Naive thymus-derived CD4-positive, alpha-beta T cell (primary cell): ENCODE results near the gene MAN1C1. TPM values are rescaled to one million over a fixed set of nuclear protein-coding genes. Genes with fewer than 3 reads are reported as not detected.
A peak's percentile ranks its signal among the peaks of the same experiment; 100 is the strongest.
"Not testable (repeated sequence)": the region's sequence is repeated elsewhere in the genome, so short reads cannot be mapped to it uniquely, and the experiment has no call there.

ENCODE experiments used
- ATAC-seq: fragments of 150-1000 bp; cut with Tn5 transposase; 2 replicates; pipeline ENCODE4 v1.10.0; 2021; ENCODE audit warnings: mild to moderate bottlenecking, moderate library complexity
- CTCF ChIA-PET: fragments of 350-600 bp; sonication (Branson Sonifier 250); formaldehyde crosslinking; loops from one replicate; lab custom pipeline; 2021; ENCODE audit warnings: antibody characterized with exemption; lab: Charles Lee
- POLR2A ChIA-PET: fragments of 350-600 bp; sonication (Branson Sonifier 250); formaldehyde crosslinking; loops from one replicate; lab custom pipeline; 2021; ENCODE audit warnings: antibody characterized with exemption, inconsistent platforms; lab: Charles Lee
- DNase-seq, 9 donors: peaks; one replicate each; pipeline versions ENCODE4 v3.0.0 to v3.0.0-alpha.2; 2020 to 2022; ENCODE audit warnings: mixed read lengths in 1 of 9
- H3K27ac ChIP-seq: one replicate; pipeline ENCODE4 v1.7.0; 2013; ENCODE audit warnings: mild to moderate bottlenecking, low read depth, low read length, moderate library complexity
- H3K27me3 ChIP-seq, 2 donors: one replicate each; pipeline ENCODE4 v1.7.0; 2013; ENCODE audit warnings: low read length in 2 of 2, mild to moderate bottlenecking in 2 of 2, moderate library complexity in 2 of 2; ENCODE audit not compliant: control insufficient read depth in 2 of 2, insufficient read depth in 2 of 2
- H3K36me3 ChIP-seq, 3 experiments: 1 replicate in 2 of 3; 2 replicates in 1 of 3; pipeline ENCODE4 v1.7.0; 2013; ENCODE audit warnings: low read length in 3 of 3, mild to moderate bottlenecking in 3 of 3, moderate library complexity in 1 of 3; ENCODE audit not compliant: insufficient read depth in 3 of 3, control insufficient read depth in 2 of 3
- H3K4me1 ChIP-seq, 2 donors: one replicate each; pipeline ENCODE4 v1.7.0; 2013; ENCODE audit warnings: low read length in 2 of 2, mild to moderate bottlenecking in 2 of 2, moderate library complexity in 1 of 2; ENCODE audit not compliant: control insufficient read depth in 2 of 2, insufficient read depth in 2 of 2
- H3K4me3 ChIP-seq: 2 replicates; pipeline ENCODE4 v1.7.0; 2013; ENCODE audit warnings: mild to moderate bottlenecking, low read length
- H3K9me3 ChIP-seq, 3 experiments: 1 replicate in 2 of 3; 2 replicates in 1 of 3; pipeline ENCODE4 v1.7.0; 2013; ENCODE audit warnings: low read length in 3 of 3; ENCODE audit not compliant: control insufficient read depth in 2 of 3
- H3K27ac Mint-ChIP-seq, 9 donors: one replicate each; pipeline ENCODE4 v1.8.0; 2020 to 2022; ENCODE audit warnings: mixed read lengths in 9 of 9, mild to moderate bottlenecking in 8 of 9, moderate library complexity in 5 of 9, inconsistent platforms in 2 of 9
- H3K27me3 Mint-ChIP-seq, 5 donors: one replicate each; pipeline ENCODE4 v1.8.0; 2021 to 2022; ENCODE audit warnings: mixed read lengths in 5 of 5, mild to moderate bottlenecking in 1 of 5
- H3K36me3 Mint-ChIP-seq, 5 donors: one replicate each; pipeline ENCODE4 v1.8.0; 2020 to 2022; ENCODE audit warnings: mixed read lengths in 5 of 5, mild to moderate bottlenecking in 3 of 5, inconsistent platforms in 1 of 5
- H3K4me1 Mint-ChIP-seq, 7 donors: one replicate each; pipeline ENCODE4 v1.8.0; 2020 to 2022; ENCODE audit warnings: mixed read lengths in 7 of 7, mild to moderate bottlenecking in 3 of 7, inconsistent platforms in 1 of 7
- H3K4me3 Mint-ChIP-seq, 10 donors: one replicate each; pipeline ENCODE4 v1.8.0; 2020 to 2022; ENCODE audit warnings: mild to moderate bottlenecking in 10 of 10, mixed read lengths in 10 of 10, moderate library complexity in 6 of 10, inconsistent platforms in 2 of 10
- H3K9me3 Mint-ChIP-seq, 11 donors: one replicate each; pipeline ENCODE4 v1.8.0; 2020 to 2022; ENCODE audit warnings: mixed read lengths in 11 of 11, mild to moderate bottlenecking in 4 of 11, inconsistent platforms in 1 of 11, moderate library complexity in 1 of 11
- intact Hi-C, 2 donors: fragments of 100-400 bp; cut with micrococcal nuclease; formaldehyde crosslinking; loops; one replicate each; pipeline ENCODE4 v1.15.1; 2023
- polyA plus RNA-seq, 2 donors: library from polyadenylated mRNA; unstranded; fragments of 300-500 nt; fragmentation: Illumina TruSeq; gene quantifications; one replicate each; pipeline ENCODE4 v1.2.3, GENCODE V29; 2021
- total RNA-seq, 6 experiments: library from RNA in 5 of 6; stranded (reverse) in 5 of 6; gene quantifications; 1 replicate in 5 of 6; 2 replicates in 1 of 6; pipeline ENCODE4 v1.2.3 and lab custom pipeline; 2021 to 2026

Gene MAN1C1
- total and polyA plus RNA-seq, 7 experiments from 2014 or later, result 16.0 to 85.5 (median 61.0) TPM

DNA sequence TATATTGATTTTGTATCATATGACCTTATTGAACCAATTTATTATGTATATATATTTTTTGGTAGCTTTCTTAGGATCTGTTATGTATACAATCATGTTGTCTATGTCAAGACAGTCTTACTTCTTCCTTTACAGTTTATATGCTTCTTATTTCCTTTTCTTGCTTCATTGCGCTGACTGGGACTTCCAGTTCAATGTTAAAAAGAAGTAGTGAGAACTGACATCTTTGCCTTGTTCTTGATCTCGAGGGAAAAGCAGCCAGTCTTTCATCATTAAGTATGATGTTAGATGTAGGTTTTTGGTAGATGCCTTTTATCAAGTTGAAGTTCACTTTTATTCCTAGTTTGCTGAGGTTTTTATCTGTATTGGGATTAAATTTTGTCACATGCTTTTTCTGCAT, 17.5 kb downstream of the MAN1C1 start:
- Histone ChIP-seq H3K36me3 (no peaks in the 10 kb centered on the region), H3K9me3 (no peaks in the 10 kb centered on the region), H3K4me3 (no peak overlapping the region), H3K27me3 (no peaks in the 10 kb centered on the region), H3K4me1 (peaks cover 6 to 33% of the 10 kb centered on the region in 2 donors), H3K27ac (peak overlapping the region; percentile 86)
- Mint-ChIP-seq H3K4me3 (peak overlapping the region; percentile 39 to 96 (median 81)), H3K27ac (peak overlapping the region in 8 of 9 donors; percentile 82 to 100 (median 94)), H3K36me3 (peaks cover 16 to 69% (median 31%) of the 10 kb centered on the region in 5 donors), H3K27me3 (peaks cover 0 to 48% (median 0%) of the 10 kb centered on the region in 5 donors), H3K4me1 (peaks cover 56 to 93% (median 85%) of the 10 kb centered on the region in 7 donors), H3K9me3 (peaks cover 0 to 27% (median 9%) of the 10 kb centered on the region in 11 donors)
- DNase-seq (no peak), ATAC-seq (no peak)
- ChIA-PET POLR2A (interaction anchor here (0.6 to 1.7 kb wide), 7 partner anchors 9 to 18 kb away, joined by 3 to 9 read pairs (median 3); partner anchors contain the start of gene MAN1C1), CTCF (interaction anchor here (0.6 kb wide), 1 partner anchor 10 kb away, joined by 3 read pairs; no protein-coding TSS in a partner anchor)
- intact Hi-C loops, result no loop called here

DNA sequence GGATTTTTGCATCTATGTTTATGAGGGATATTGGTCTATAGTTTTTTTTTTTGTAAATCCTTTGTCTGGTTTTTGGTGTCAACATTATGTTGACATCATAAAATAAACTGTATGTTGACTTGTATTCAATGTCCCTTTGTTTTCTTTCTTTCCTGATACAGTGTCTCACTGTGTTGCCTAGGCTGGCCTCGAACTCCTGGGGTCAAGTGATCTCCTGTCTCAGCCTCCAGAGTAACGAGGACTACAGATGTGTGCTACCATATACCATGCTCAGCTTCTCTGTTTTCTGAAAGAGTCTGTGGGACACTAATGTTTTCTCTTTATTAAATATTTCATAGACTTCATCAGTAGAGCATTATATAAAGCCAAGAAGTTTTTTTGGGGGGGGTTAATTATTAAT, 18.3 kb downstream of the MAN1C1 start:
- Mint-ChIP-seq H3K4me1 (peaks cover 49 to 93% (median 86%) of the 10 kb centered on the region in 7 donors), H3K36me3 (peaks cover 16 to 66% (median 39%) of the 10 kb centered on the region in 5 donors), H3K27ac (peak overlapping the region in 7 of 9 donors; percentile 39 to 97 (median 75)), H3K4me3 (peak overlapping the region in 7 of 10 donors; percentile 23 to 83 (median 43)), H3K27me3 (peaks cover 0 to 48% (median 0%) of the 10 kb centered on the region in 5 donors), H3K9me3 (peaks cover 0 to 28% (median 11%) of the 10 kb centered on the region in 11 donors)
- H3K27me3 ChIP-seq, result no peaks in the 10 kb centered on the region
- DNase-seq (no peak), ATAC-seq (no peak)
- no peak overlapping the region for H3K27ac ChIP-seq
- CTCF ChIA-PET, result no interaction called here
- no peak overlapping the region for H3K4me3 ChIP-seq
- intact Hi-C loops, result no loop called here
- POLR2A ChIA-PET, result interaction anchor here (1.7 kb wide), 1 partner anchor 13 kb away, joined by 9 read pairs; no protein-coding TSS in a partner anchor
- peaks cover 6 to 33% of the 10 kb centered on the region in 2 donors for H3K4me1 ChIP-seq
- H3K9me3 ChIP-seq, result no peaks in the 10 kb centered on the region
- no peaks in the 10 kb centered on the region for H3K36me3 ChIP-seq

DNA sequence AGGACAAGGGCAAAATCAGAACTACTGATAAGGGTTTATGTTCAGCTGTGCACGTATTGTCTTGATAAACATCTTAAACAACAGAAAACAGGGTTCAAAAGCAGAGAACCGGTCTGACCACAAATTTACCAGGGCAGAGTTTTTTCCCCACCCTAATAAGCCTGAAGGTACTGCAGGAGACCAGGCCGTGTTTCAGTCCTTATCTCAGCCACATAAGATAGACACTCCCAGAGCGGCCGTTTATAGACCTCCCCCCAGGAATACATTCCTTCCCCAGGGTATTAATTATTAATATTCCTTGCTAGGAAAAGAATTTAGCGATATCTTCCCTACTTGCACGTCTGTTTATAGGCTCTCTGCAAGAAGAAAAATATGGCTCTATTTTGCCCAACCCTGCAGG, 19.6 kb downstream of the MAN1C1 start:
- H3K36me3 ChIP-seq, H3K27ac ChIP-seq, DNase-seq, H3K27me3 ChIP-seq, CTCF ChIA-PET, H3K9me3 ChIP-seq, H3K4me3 ChIP-seq, intact Hi-C loops, ATAC-seq: not testable (repeated sequence)
- Mint-ChIP-seq H3K36me3 (peaks cover 16 to 69% (median 39%) of the 10 kb centered on the region in 5 donors), H3K9me3 (peaks cover 0 to 28% (median 11%) of the 10 kb centered on the region in 11 donors), H3K4me1 (peaks cover 50 to 93% (median 86%) of the 10 kb centered on the region in 7 donors), H3K27ac (peak overlapping the region in 7 of 9 donors; percentile 28 to 86 (median 69)), H3K27me3 (peaks cover 0 to 56% (median 0%) of the 10 kb centered on the region in 5 donors), H3K4me3 (peak overlapping the region in 5 of 10 donors; percentile 29 to 59 (median 35))
- H3K4me1 ChIP-seq, result peaks cover 6 to 38% of the 10 kb centered on the region in 2 donors
- POLR2A ChIA-PET, result interaction anchor here (0.7 to 1.7 kb wide), 2 partner anchors 13 to 153 kb away, joined by 3 to 16 read pairs; no protein-coding TSS in a partner anchor

DNA sequence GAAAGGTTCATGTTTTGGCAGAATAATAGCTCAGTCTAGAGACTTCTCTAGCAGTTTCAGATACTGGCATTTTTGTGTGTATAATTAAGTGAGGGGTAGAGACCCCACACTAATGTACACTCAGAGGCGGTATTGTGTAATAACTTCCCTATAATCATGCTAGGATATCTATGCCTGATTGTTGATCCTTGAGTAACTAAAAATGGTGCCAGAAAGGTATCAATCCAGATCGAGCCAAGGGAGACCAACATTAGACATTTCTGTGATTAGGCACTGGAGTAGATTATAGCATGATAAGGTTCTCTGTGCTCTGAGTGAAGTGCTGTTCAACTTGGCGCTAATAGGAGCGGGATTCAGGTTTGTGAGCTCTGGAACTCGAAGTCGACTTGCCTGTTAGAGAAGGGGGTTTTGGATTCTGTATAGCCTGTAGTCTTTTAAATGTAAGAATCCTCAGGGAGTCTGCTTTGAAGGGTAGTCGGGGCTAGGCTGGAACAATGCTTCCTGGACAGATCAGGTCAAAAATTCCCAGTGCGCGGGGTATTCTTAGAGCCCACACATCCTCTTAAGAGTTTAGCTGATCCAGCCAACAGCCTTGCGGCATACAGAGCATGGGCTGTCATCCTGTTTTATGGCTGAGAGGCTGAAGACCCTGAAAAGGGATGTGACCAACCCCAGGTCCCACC, 24.2 kb downstream of the MAN1C1 start:
- no peaks in the 10 kb centered on the region for H3K9me3 ChIP-seq
- peak in 1 of 9 donors; percentile 1 for DNase-seq
- no peaks in the 10 kb centered on the region for H3K27me3 ChIP-seq
- intact Hi-C loops, result no loop called here
- Mint-ChIP-seq H3K4me1 (peaks cover 42 to 94% (median 90%) of the 10 kb centered on the region in 7 donors), H3K4me3 (peak overlapping the region in 9 of 10 donors; percentile 43 to 89 (median 75)), H3K9me3 (peaks cover 0 to 22% (median 11%) of the 10 kb centered on the region in 11 donors), H3K27me3 (peaks cover 0 to 73% (median 0%) of the 10 kb centered on the region in 5 donors), H3K36me3 (peaks cover 14 to 59% (median 43%) of the 10 kb centered on the region in 5 donors), H3K27ac (peak overlapping the region; percentile 44 to 96 (median 92))
- H3K4me1 ChIP-seq, result peaks cover 20 to 53% of the 10 kb centered on the region in 2 donors
- H3K27ac ChIP-seq, result peak overlapping the region; percentile 77
- ATAC-seq, result no peak
- ChIA-PET POLR2A (interaction anchor here (0.6 to 6.4 kb wide), 7 partner anchors 8 to 57 kb away, joined by 3 to 125 read pairs (median 9); no protein-coding TSS in a partner anchor), CTCF (interaction anchor here (0.6 to 5.6 kb wide), 5 partner anchors 9 to 57 kb away, joined by 3 to 35 read pairs (median 8); no protein-coding TSS in a partner anchor)
- H3K4me3 ChIP-seq, result no peak overlapping the region
- H3K36me3 ChIP-seq, result peaks cover 0 to 11% (median 3%) of the 10 kb centered on the region in 3 experiments

DNA sequence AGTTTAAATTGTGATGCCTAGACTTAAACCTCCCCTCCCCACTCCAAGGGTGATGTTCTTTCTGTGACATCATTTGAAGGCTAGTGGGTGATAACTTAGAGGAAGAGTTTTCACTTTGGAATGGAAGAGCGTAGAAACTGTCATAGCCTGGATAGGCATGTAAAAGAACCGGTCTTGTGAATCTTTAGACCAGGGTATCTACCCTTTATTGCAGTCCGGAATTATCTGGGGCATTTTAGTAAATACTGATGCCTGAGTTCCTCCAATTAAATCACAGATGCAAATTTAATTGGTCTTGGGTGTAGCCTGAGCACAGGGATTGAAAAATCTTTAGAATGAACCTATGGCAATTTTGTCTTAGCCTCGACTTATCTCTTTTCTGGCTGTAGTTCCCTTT, 24.7 kb downstream of the MAN1C1 start:
- peaks cover 43 to 92% (median 89%) of the 10 kb centered on the region in 7 donors for H3K4me1 Mint-ChIP-seq
- Histone ChIP-seq H3K36me3 (peaks cover 0 to 16% (median 6%) of the 10 kb centered on the region in 3 experiments), H3K27ac (peak overlapping the region; percentile 77), H3K9me3 (no peaks in the 10 kb centered on the region), H3K4me3 (no peak overlapping the region), H3K27me3 (no peaks in the 10 kb centered on the region), H3K4me1 (peaks cover 20 to 53% of the 10 kb centered on the region in 2 donors)
- DNase-seq (no peak), ATAC-seq (no peak)
- peaks cover 0 to 75% (median 0%) of the 10 kb centered on the region in 5 donors for H3K27me3 Mint-ChIP-seq
- peaks cover 12 to 55% (median 40%) of the 10 kb centered on the region in 5 donors for H3K36me3 Mint-ChIP-seq
- peaks cover 0 to 17% (median 11%) of the 10 kb centered on the region in 11 donors for H3K9me3 Mint-ChIP-seq
- peak overlapping the region; percentile 43 to 89 (median 74) for H3K4me3 Mint-ChIP-seq
- H3K27ac Mint-ChIP-seq, result peak overlapping the region; percentile 48 to 96 (median 92)
- intact Hi-C loops, result no loop called here
- POLR2A ChIA-PET, result interaction anchor here (0.6 to 6.4 kb wide), 11 partner anchors 8 to 179 kb away, joined by 3 to 125 read pairs (median 6); partner anchors contain the start of gene MTFR1L
- CTCF ChIA-PET, result interaction anchor here (0.6 to 5.6 kb wide), 7 partner anchors 10 to 133 kb away, joined by 3 to 35 read pairs (median 9); no protein-coding TSS in a partner anchor
